Subcutaneous adipose tissue (tissue), 4 donors: ENCODE measurements around the gene C21orf58. TPM values are rescaled to one million over a fixed set of nuclear protein-coding genes. Genes with fewer than 3 reads are reported as not detected.

Experiments
- CTCF ChIP-seq: fragments of 450-650 bp; IDR thresholded peaks from one replicate; pipeline ENCODE4 v1.5.1; 2016; ENCODE audit warnings: low read depth, mild to moderate bottlenecking, control low read depth, antibody characterized with exemption, moderate library complexity
- total RNA-seq, 4 donors: library from RNA; depleted of rRNA; stranded (reverse); fragments of >200 nt; gene quantifications; one replicate each; pipeline ENCODE4 v1.1.0, GENCODE V29; 2016

The C21orf58 gene
- total RNA-seq, 4 donors from 2014 or later = 1.2 to 2.9 (median 1.5) TPM; not detected in 1

GRCh38 chr21:46322351-46323226, 1.1 kb downstream of the C21orf58 start:
- TF ChIP-seq CTCF = no peak

GRCh38 chr21:46320331-46320801, 3.3 kb downstream of the C21orf58 start:
- TF ChIP-seq CTCF = no peak

GRCh38 chr21:46319186-46319585, 4.5 kb downstream of the C21orf58 start:
- TF ChIP-seq CTCF = no peak

- TF ChIP-seq CTCF = no peak
Observed at GRCh38 chr21:46318464-46318845, 5.2 kb downstream of the C21orf58 start.

GRCh38 chr21:46317710-46318463, 5.8 kb downstream of the C21orf58 start:
- no peak for TF ChIP-seq CTCF

- TF ChIP-seq CTCF = no peak
Observed at GRCh38 chr21:46316708-46317324, 6.9 kb downstream of the C21orf58 start.
